Measurements from ENCODE around the gene CCER1.

CCER1 gene

DNA sequence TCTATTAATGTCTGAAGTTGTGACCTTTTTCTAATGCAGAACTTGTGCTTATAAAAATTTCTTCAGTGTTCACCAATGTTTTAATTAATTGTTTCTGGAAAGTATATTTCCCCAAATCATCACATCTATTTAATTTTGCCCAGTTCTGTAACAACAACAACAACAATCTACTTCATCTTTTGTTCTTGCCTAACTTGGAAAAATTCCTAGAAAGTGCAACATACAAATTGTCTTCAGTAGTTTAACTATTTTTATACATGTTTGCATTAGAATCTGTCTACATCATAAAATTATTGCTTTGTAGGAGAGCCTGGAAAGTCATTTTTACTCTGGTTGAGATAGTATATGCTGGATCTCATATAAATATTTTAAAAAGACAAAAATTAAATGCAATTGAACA, 38.5 kb downstream of the CCER1 start:
- no peak for DNase-seq

DNA sequence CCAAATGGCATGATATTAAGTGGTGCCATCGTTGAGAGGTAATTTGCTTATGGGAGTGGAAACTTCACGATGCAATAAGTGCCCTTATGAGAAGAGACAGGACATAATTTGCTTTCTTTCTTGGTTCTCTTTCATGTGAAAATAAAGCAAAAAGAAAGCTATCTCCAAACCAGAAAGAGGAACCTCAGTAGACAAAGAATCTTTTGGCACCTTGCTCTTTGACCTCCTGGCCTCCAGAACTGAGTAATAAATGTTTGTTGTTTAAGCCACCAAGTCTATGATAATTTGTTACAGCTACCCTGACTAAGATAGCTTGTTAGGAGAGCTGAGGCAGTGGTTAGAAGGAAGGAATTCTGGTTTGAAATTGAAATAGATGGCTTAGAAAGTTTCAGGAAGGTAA, 39.6 kb downstream of the CCER1 start:
- no peak for DNase-seq

DNA sequence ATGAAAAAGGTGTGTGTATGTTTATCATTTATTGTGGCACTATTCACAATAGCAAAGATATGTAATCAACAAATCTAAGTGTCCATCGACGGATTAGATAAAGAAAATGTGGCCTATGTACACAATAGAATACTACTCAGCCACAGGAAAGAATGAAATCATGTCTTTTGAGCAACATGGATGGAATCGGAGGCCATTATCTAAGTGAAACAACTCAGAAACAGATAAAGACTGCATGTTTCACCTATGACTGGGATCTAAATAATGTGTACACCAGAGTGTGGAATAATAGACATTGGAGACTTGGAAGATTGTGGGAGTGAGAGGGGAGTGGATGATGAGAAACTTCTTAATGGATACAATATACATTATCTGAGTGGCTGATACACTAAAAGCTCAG, 44.0 kb downstream of the CCER1 start:
- no peak for DNase-seq

DNA sequence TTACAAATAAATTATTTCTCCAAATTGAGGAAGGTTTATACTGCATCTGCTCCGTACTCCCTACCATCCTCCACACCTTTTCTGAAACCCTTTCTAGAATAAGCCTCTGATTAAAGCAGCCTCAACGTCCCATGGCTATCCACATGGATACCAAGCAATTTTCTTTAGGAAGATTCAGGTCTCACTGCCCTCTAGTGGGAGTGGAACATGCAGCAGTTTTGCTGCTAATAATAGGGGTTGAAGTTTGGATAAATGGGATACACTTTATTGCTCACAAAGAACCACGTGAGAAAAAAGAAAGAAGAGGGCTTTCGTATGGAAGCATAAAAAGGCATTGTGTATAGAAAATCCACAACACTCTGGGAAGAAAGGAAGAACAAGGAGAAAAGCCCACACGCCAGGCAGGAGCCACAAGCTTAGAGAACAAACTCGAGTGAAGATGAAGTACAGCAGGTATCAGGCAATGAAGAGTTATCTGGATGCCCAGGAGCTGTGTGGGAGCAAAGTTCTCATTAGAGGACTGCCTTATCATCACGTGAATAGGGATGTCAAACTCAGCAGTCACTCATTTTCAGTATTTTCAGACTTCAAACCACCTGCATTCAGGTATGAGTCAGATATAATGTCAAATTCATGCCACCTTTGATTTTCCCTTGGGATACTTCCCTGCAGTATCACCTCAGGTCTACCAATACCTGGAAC, 45.8 kb downstream of the CCER1 start:
- peak; percentile 17 for DNase-seq

DNA sequence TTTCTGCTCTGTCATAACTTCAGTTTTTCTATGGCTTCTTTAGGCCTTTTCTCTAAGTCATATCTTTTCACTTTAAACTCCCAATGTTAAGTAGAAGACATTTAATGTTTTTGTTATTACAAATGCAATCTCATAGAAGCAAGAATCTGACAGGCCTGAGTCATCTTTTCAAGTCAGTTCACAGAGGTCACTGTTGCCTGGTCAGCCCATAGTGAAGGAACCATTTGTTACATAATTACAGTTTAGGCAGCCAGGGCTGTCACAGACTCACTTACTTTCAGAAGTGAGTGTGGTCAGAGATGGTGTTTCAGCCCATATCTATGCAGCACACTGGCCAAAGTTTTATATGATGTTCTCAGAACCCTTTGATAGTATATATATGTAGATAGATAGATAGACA, 46.5 kb downstream of the CCER1 start:
- no peak for DNase-seq

DNA sequence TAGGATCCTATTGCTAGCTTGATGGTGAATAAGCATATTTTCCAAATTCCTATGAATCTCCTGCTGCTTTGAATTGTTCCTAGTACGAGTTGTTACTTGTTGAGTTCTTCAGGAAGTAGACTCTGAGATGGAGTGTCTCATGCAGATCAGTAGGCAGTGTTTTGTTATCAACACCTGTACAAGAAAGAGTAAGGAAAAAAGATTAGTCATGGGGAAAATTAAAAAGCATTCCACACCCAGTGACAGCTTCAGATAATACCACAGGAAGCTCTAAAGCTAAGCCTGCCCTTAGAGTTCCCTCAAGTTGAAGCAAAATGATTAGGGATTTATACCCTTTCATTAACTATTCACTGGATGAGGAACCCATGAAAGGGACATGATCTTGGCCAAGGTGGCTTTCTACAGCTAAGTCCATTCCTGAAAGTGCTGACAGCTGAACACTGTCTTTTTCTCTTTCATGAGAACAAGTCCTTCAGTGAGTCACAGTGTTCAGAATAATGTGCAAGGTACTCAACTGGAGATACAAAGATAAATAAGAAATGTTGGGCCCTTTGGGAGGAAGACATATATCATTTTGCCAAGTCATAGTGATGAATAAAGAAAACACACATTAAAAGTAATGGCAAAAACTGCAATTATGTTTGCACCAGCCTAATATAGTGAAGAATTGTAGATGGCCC, 49.1 kb downstream of the CCER1 start:
- DNase-seq: no peak

DNA sequence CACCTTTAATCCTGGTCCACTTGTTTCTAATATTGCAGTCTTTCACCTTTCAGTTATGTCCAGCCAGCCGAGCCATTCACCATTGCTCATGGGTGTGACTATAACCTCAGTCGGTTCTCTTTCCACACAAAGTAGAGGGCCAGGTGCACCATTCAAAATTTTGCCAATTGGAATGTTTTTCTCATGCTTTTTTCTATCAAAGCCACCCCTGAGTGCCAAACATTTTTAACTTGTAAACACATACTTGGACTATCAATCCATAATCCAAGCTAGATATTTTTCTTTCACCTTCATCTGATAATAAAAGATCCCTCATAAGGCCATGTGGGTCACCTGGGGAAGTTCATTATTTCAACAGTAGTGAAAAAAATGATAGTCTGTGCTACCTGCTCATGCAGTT, 52.4 kb downstream of the CCER1 start:
- no peak for DNase-seq

All from DMS153 (cell line).